ENCODE measurements around the gene TUBGCP2. TPM values are rescaled to one million over a fixed set of nuclear protein-coding genes. Genes with fewer than 3 reads are reported as not detected.

TUBGCP2 gene
- total RNA-seq, 1 experiment from 2014 or later = 35.4 TPM

- Histone ChIP-seq H3K9me3 (ENCODE audit: control insufficient read depth in 1 of 2, insufficient read depth in 1 of 2, low read depth in 1 of 2, low read length in 2 of 2) (no peaks in the 10 kb centered on the region), H2AFZ (ENCODE audit: low read depth, low read length, poor library complexity, severe bottlenecking) (no peak within 1 kb of the TSS), H3K4me3 (replicated peaks in 1 of 2; ENCODE audit: low read depth in 1 of 2, low read length in 2 of 2) (no peak within 1 kb of the TSS), H3K79me2 (ENCODE audit: insufficient read depth, low read length) (no peaks in the 10 kb centered on the region), H4K20me1 (ENCODE audit: insufficient read depth) (no peaks in the 10 kb centered on the region), H3K9ac (ENCODE audit: low read length) (no peak within 1 kb of the TSS), H3K9me2 (ENCODE audit: insufficient read depth) (no peaks in the 10 kb centered on the region), H3K27me3 (ENCODE audit: insufficient read depth, low read length) (no peaks in the 10 kb centered on the region), H3K27ac (ENCODE audit: low read depth, low read length) (no peak within 1 kb of the TSS), H3K36me3 (ENCODE audit: control insufficient read depth in 1 of 2, insufficient read depth in 2 of 2, low read length in 2 of 2) (no peaks in the 10 kb centered on the region), H3K4me2 (ENCODE audit: low read length) (no peak within 1 kb of the TSS), H3K4me1 (ENCODE audit: control insufficient read depth in 1 of 2, insufficient read depth in 2 of 2, low read length in 2 of 2) (no peaks in the 10 kb centered on the region)
- no TSS peak for BruUV-seq (replicated peaks)
- ChIA-PET RAD21 (ENCODE audit: low non-redundant PET in 1 of 2, low total read pairs in 2 of 2, uncharacterized antibody in 2 of 2, unreplicated experiment in 2 of 2) (no interaction called here), POLR2A (no interaction called here), CTCF (no interaction called here)
- ATAC-seq = no peak
- DNase-seq (ENCODE audit: low read depth, low spot score) = no peak
- TF ChIP-seq CBX3 (IDR thresholded peaks at IDR 0.05; ENCODE audit: low read depth) (no peak), MAX (IDR thresholded peaks at IDR 0.05) (no peak), SRF (IDR thresholded peaks at IDR 0.05; ENCODE audit: low read depth) (no peak), REST (IDR thresholded peaks at IDR 0.05; ENCODE audit: low read depth) (no peak), ELF1 (IDR thresholded peaks at IDR 0.05; ENCODE audit: borderline replicate concordance, low read depth) (no peak), TCF7L2 (IDR thresholded peaks at IDR 0.05; ENCODE audit: borderline replicate concordance, extremely low read depth, insufficient read depth, insufficient read length) (no peak), EGR1 (IDR thresholded peaks at IDR 0.05; ENCODE audit: low read depth) (no peak), JUND (IDR thresholded peaks at IDR 0.05) (no peak), ZBTB33 (IDR thresholded peaks at IDR 0.05; ENCODE audit: extremely low read depth, insufficient replicate concordance, low read length) (no peak)
- intact Hi-C loops (cut with micrococcal nuclease) = no loop called here
Measured at GRCh38 chr10:133336577-133337369, 28.1 kb upstream of the TUBGCP2 start, which contains the start of gene CALY. TSS of gene CALY (minus strand) at chr10:133336896. CDS start at chr10:133328989, 7,907 bp downstream.
